Mucosa of rectum (tissue), 2 donors: ENCODE results near the gene NBEAL1.
A peak's percentile ranks its signal among the peaks of the same experiment; 100 is the strongest.
"Not testable (repeated sequence)": the region's sequence is repeated elsewhere in the genome, so short reads cannot be mapped to it uniquely, and the experiment has no call there.

Experiments used
- H3K27ac ChIP-seq, 2 donors: one replicate each; pipeline ENCODE4 v1.7.0; 2013; ENCODE audit warnings: inconsistent platforms in 2 of 2, low read depth in 2 of 2, low read length in 2 of 2
- H3K27me3 ChIP-seq, 2 donors: one replicate each; pipeline ENCODE4 v1.7.0; 2013; ENCODE audit warnings: low read length in 2 of 2; ENCODE audit not compliant: control insufficient read depth in 2 of 2, insufficient read depth in 2 of 2
- H3K36me3 ChIP-seq, 2 donors: one replicate each; pipeline ENCODE4 v1.7.0; 2013; ENCODE audit warnings: low read length in 2 of 2; ENCODE audit not compliant: control insufficient read depth in 2 of 2, insufficient read depth in 2 of 2
- H3K4me1 ChIP-seq, 2 donors: one replicate each; pipeline ENCODE4 v1.7.0; 2013; ENCODE audit warnings: low read length in 2 of 2, mild to moderate bottlenecking in 1 of 2; ENCODE audit not compliant: control insufficient read depth in 2 of 2, insufficient read depth in 2 of 2
- H3K4me3 ChIP-seq, 2 donors: one replicate each; pipeline ENCODE4 v1.7.0; 2013; ENCODE audit warnings: low read length in 2 of 2
- H3K9ac ChIP-seq, 2 donors: one replicate each; pipeline ENCODE4 v1.7.0; 2013; ENCODE audit warnings: low read length in 2 of 2, low read depth in 1 of 2, mild to moderate bottlenecking in 1 of 2
- H3K9me3 ChIP-seq, 2 donors: one replicate each; pipeline ENCODE4 v1.7.0; 2013; ENCODE audit warnings: low read length in 2 of 2; ENCODE audit not compliant: control insufficient read depth in 2 of 2
- donor health status: healthy.
- donor health status: Normal muscosa, but diverticular disease.

The NBEAL1 gene

GRCh38 chr2:203090721-203091120 lies 76.0 kb downstream of the NBEAL1 start:
- not testable (repeated sequence) for H3K4me1 ChIP-seq, H3K9me3 ChIP-seq, H3K4me3 ChIP-seq, H3K9ac ChIP-seq, H3K27me3 ChIP-seq, H3K27ac ChIP-seq
- peaks cover 3 to 13% of the 10 kb centered on the region in 2 donors for H3K36me3 ChIP-seq

GRCh38 chr2:203097735-203098134 lies 83.1 kb downstream of the NBEAL1 start:
- Histone ChIP-seq H3K36me3 (peaks cover 8 to 17% of the 10 kb centered on the region in 2 donors), H3K27me3 (no peaks in the 10 kb centered on the region), H3K27ac (no peak overlapping the region), H3K4me3 (no peak overlapping the region), H3K9me3 (no peaks in the 10 kb centered on the region), H3K9ac (no peak overlapping the region), H3K4me1 (no peaks in the 10 kb centered on the region)

- peaks cover 28 to 30% of the 10 kb centered on the region in 2 donors for H3K36me3 ChIP-seq
- not testable (repeated sequence) for H3K9ac ChIP-seq, H3K4me3 ChIP-seq, H3K27me3 ChIP-seq, H3K9me3 ChIP-seq, H3K4me1 ChIP-seq, H3K27ac ChIP-seq
Measured at GRCh38 chr2:203102357-203102756, 87.7 kb downstream of the NBEAL1 start.

- Histone ChIP-seq H3K27me3 (no peaks in the 10 kb centered on the region), H3K36me3 (peaks cover 35 to 37% of the 10 kb centered on the region in 2 donors), H3K9me3 (peaks cover 3 to 5% of the 10 kb centered on the region in 2 donors), H3K9ac (no peak overlapping the region), H3K4me1 (no peaks in the 10 kb centered on the region), H3K27ac (no peak overlapping the region), H3K4me3 (no peak overlapping the region)
Measured at GRCh38 chr2:203104273-203104672, 89.6 kb downstream of the NBEAL1 start.

GRCh38 chr2:203105996-203106395 lies 91.3 kb downstream of the NBEAL1 start:
- H3K27ac ChIP-seq, result no peak overlapping the region
- peaks cover 36 to 39% of the 10 kb centered on the region in 2 donors for H3K36me3 ChIP-seq
- H3K27me3 ChIP-seq, result no peaks in the 10 kb centered on the region
- peaks cover 3 to 5% of the 10 kb centered on the region in 2 donors for H3K9me3 ChIP-seq
- no peaks in the 10 kb centered on the region for H3K4me1 ChIP-seq
- H3K4me3 ChIP-seq, result no peak overlapping the region
- no peak overlapping the region for H3K9ac ChIP-seq

GRCh38 chr2:203110496-203110895 lies 95.8 kb downstream of the NBEAL1 start:
- not testable (repeated sequence) for H3K27ac ChIP-seq, H3K4me3 ChIP-seq, H3K27me3 ChIP-seq, H3K4me1 ChIP-seq, H3K9me3 ChIP-seq, H3K9ac ChIP-seq
- peaks cover 43 to 47% of the 10 kb centered on the region in 2 donors for H3K36me3 ChIP-seq

- peaks cover 44% of the 10 kb centered on the region in 2 donors for H3K36me3 ChIP-seq
Measured at GRCh38 chr2:203112342-203112741, 97.7 kb downstream of the NBEAL1 start.

GRCh38 chr2:203115201-203115700 lies 100.6 kb downstream of the NBEAL1 start:
- not testable (repeated sequence) for H3K27me3 ChIP-seq
- H3K36me3 ChIP-seq, result peaks cover 32 to 33% of the 10 kb centered on the region in 2 donors

More at GRCh38 chr2:203112342-203112741, 97.7 kb downstream of the NBEAL1 start:
- H3K27ac ChIP-seq, result no peak overlapping the region
- no peak overlapping the region for H3K9ac ChIP-seq
- no peaks in the 10 kb centered on the region for H3K4me1 ChIP-seq
- no peaks in the 10 kb centered on the region for H3K9me3 ChIP-seq
- no peak overlapping the region for H3K4me3 ChIP-seq
- H3K27me3 ChIP-seq, result no peaks in the 10 kb centered on the region

GRCh38 chr2:203122317-203122986 lies 107.8 kb downstream of the NBEAL1 start:
- H3K9me3 ChIP-seq, result no peaks in the 10 kb centered on the region
- no peaks in the 10 kb centered on the region for H3K27me3 ChIP-seq
- H3K27ac ChIP-seq, result peak overlapping the region; percentile 15 to 35
- peaks cover 8 to 12% of the 10 kb centered on the region in 2 donors for H3K36me3 ChIP-seq
- H3K4me1 ChIP-seq, result peaks cover 4 to 5% of the 10 kb centered on the region in 2 donors
- H3K4me3 ChIP-seq, result no peak overlapping the region
- H3K9ac ChIP-seq, result no peak overlapping the region

More at GRCh38 chr2:203115201-203115700, 100.6 kb downstream of the NBEAL1 start:
- not testable (repeated sequence) for H3K4me3 ChIP-seq, H3K9ac ChIP-seq, H3K27ac ChIP-seq, H3K4me1 ChIP-seq, H3K9me3 ChIP-seq

- H3K27me3 ChIP-seq, result no peaks in the 10 kb centered on the region
- peaks cover 4 to 5% of the 10 kb centered on the region in 2 donors for H3K4me1 ChIP-seq
- peaks cover 26 to 31% of the 10 kb centered on the region in 2 donors for H3K36me3 ChIP-seq
- H3K4me3 ChIP-seq, result no peak overlapping the region
- no peak overlapping the region for H3K9ac ChIP-seq
- no peaks in the 10 kb centered on the region for H3K9me3 ChIP-seq
- no peak overlapping the region for H3K27ac ChIP-seq
Measured at GRCh38 chr2:203126996-203127395, 112.3 kb downstream of the NBEAL1 start.
